NCI-H2107 treated with DMSO at 0.1 percent for 48 hours (cell line): ENCODE measurements around the gene PARP8.

Source experiments
- DNase-seq: peaks from one replicate; lab custom pipeline; 2025; ENCODE audit not compliant: unreplicated experiment; lab: John Stamatoyannopoulos, UW

PARP8 gene

GRCh38 chr5:50839472-50839871 lies 173.0 kb downstream of the PARP8 start:
- no peak for DNase-seq

GRCh38 chr5:50843091-50843490 lies 176.7 kb downstream of the PARP8 start:
- no peak for DNase-seq

- DNase-seq, result no peak
Measured at GRCh38 chr5:50846261-50846660, 179.8 kb downstream of the PARP8 start.

DNA sequence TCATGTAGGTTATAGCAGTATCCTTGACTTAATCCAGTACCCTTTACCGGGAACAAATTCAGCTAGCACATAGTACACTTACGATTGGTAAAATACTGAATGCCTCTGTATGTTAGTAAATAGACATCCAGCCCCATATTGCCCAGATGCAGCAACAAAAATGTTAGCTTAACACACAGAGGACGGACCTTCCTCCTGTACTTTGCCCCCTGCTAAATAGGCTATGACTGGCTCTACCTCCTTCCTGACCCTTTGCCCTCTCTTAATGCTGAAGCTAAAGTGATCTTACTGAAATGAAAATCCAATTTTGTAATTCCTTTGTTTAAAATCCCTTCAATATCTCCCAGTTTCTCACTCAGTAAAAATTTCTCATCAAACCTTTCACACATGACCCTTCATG lies 183.1 kb downstream of the PARP8 start:
- no peak for DNase-seq

- DNase-seq, result no peak
Measured at GRCh38 chr5:50853151-50853550, 186.7 kb downstream of the PARP8 start.

- DNase-seq, result no peak
Measured at GRCh38 chr5:50854082-50854481, 187.6 kb downstream of the PARP8 start.

GRCh38 chr5:50855001-50855400 lies 188.6 kb downstream of the PARP8 start:
- no peak for DNase-seq

GRCh38 chr5:50856401-50857119 lies 190.1 kb downstream of the PARP8 start:
- DNase-seq, result no peak

DNA sequence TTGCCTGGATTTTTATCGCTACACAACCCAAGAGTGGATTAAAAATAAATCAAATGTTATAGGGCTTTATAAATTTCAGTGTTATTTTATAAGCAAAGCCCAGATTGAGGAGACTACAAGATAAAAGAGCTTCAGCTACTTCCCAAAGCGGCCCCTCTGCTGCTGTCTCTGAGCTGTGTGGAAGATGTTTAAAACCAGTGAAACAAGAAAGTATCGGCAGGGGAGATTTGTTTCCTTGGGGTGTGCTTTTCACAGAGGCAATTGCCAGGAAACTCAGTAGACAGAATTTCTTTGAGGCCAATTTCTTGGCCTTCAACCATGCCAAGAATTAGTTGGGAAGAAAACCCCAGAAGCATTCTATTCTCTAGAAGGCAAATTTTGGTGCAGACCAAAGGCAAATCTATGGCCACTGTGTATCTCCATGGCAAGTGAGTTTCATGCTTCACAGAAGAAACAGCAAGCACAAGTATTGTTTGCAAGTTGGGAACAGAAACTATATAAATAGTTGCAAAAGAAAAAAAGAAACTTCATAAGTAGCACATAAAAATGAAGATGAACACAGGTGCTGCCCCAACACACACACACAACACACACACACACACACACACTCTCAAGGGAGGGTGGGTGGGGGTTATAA lies 197.2 kb downstream of the PARP8 start:
- DNase-seq, result no peak

- no peak for DNase-seq
Measured at GRCh38 chr5:50864466-50864865, 198.0 kb downstream of the PARP8 start.

DNA sequence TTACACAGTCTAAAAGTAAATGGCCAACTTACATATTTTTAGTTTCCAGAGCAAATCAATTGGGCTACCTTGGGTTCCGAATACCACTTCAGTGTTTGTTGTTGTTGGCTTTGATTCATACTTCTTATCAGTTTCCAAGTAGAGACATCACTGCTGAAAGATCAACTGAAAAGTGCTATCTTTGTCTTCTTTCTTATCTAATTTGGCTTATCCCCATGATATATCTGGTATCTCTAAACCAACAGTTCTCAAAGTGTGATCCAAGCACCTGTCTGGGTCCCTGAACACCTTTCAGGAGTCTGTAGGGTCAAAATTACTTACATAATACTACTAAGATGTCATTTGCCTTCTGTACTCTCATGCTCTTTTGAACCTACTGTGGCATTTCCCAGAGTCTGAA lies 200.0 kb downstream of the PARP8 start:
- DNase-seq, result no peak

- DNase-seq, result peak; percentile 17
Measured at GRCh38 chr5:50867140-50867539, 200.7 kb downstream of the PARP8 start.

DNA sequence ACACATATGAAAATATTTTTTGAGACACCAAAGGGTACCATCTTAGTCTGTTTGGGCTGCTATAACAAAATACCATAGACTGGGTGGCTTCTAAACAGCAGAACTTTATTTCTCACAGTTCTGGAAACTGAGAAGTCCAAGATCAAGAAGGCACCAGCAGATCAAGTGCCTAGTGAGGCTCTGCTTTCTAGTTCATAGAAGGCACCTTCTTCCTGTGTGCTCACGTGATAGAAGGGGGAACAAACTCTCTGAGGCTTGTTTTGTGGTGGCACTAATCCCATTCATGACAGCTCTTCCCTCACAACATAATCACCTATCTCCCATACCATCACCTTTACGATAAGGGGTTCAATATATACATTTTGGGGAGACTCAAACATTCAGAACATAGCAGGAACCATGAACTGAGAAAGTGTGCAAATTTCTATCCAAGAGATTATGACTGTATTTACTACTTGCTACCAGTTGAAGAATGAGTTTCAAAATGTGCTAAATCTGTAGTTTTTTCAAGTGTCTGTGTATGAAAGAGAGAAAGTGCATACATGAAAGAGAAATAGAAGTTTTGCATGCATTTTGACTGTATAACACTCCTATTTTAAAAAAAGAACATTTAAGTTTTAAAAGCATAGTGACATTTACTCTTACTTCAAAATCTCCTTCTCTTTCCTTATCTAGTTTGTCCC lies 207.3 kb downstream of the PARP8 start:
- DNase-seq, result no peak

DNA sequence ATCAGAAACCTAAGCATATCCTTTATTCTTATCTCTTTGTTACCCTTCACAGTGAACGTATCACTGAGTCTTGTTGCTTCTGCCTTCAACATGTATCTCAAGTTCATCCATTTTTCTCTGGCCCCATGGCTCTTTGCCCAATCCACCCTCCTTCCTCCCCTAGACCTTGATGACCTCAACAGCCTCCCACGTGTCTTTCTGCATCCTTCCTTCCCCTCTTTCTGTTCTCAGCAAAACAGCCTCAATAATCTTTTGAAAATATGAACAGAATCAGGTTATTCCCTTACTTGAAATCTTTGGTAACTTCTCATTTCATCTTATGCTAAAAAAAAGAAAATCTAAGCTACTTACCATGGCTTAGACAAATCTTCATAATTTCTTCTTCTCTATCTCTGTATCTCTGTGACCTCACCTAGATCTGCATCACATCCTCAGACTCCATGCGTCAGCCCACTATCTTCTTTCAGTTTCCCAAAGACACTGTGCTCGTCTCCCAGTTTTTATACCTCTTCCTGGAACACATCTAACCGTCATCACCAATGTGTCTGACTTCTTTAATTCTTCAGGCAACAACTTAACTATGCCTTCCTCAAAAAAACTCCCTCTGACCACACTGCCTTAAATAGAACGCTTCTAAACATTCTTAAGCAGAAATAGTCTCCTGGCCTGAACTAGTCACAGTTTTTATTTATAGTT lies 208.0 kb downstream of the PARP8 start:
- no peak for DNase-seq

DNA sequence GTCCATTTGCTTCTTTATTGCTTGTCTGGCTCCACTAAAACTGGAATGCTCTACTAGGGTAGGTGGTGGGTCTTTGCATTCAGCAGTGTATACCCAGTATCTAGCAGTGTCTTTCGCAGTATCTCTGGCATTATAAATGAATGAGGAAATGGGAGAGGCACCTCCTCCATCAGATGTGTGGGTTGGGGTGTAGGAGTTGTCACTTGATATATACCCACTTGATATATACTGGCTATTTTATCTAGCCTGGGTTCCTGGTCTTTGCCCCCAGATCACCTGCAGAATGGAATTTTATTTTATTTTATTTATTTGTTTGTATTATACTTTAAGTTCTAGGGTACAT lies 208.5 kb downstream of the PARP8 start:
- no peak for DNase-seq

DNA sequence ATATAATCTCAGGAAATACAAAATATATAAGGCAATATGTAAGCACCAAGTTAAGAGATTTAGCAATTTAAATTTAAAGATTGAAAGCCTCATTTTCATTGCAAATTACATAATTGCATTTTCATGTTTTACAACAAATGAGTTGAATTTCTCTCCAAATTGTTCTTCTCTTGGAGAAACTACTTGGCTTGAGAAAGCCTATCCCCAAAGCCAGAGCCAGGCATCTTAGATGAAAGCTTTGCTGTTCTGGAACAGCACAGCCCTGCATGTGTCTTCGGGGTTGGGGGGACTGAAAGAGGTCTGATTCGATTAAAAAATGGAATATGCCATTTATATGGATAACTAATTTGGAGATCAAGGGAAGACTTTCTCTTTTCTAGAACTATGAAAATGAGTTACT lies 212.0 kb downstream of the PARP8 start:
- no peak for DNase-seq

DNA sequence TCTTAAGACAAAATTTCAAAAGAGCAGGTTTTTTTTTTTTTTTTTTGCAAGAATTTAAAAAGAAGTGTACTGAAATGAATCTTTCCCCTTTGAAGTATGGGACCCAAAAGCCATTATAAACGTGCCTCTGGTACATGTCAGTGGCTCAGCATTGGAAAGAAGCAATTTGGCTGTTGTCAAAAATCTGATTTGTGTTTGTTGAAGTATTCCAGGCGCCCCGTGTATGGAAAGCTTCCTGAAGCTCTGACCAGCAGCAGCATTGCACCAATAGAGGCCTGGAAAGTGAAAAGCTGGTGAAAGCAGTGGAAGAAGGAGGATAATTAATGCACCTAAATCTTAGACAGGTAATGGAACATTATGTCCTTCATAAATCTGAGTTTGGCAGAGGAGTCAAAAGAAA lies 215.0 kb downstream of the PARP8 start:
- DNase-seq, result no peak

DNA sequence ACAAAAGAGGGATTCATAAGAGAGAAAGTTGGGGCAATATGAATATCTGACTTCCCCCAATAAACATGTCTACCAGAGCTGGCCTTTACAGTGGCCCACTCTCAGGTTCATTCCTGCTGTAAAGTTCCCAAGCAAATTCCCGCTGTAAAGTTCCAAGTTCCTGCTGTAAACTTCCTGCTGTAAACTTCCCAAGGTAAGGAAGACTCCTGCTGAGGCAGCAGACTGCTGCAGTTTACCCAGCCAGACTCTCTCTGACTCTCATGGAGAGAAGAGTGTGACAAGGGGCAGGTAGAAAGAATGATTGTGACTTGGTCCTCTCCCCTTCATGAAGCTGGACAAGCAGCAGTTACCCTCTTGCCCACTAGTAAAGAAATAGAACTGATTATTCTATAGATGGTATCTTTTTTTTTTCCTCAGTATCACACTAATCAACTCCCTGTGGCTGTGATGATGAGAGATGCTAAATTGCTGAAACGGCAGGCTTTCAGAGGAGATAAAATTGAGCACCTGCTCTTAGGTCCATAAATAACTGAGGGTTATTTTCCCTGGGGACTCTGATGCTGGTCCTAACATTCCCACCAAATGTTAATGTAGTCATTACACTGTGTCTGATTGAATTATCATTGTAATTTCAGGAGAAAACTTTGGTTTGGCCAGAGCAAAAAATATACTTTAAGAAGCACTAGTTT lies 220.4 kb downstream of the PARP8 start:
- no peak for DNase-seq

DNA sequence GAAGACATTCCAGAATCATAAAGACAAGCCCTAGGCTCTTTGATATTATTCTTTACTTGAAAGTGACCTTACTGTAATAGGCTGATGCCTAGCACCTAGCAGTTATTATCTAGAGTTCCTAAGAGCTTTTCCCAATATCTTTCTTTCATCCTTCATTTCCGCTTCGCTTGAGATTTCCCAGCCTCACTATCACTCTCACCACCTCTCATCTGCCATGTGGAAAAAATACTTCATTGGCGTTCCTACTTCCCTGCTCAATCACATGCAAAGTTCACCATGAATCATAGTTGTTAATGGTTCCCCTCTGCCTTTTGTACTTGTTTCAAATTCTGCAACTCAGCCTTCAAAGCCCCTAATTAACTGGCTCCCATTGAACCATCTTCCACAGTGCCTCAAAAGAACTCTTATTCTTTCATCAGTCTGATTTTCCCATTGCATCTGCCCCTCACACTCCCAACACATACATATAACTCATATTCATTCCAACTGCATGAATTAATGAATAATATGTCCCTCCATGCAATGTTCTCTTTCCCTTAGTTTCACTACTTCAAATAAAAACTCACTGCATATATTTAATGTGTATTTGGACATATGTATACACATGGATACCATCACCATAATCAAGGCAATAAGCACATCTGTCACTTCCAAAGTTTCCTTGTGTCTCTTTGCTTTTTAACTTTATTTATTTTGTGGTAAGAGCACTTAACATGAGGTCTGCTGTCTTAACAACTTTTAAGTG lies 221.6 kb downstream of the PARP8 start:
- no peak for DNase-seq

- no peak for DNase-seq
Measured at GRCh38 chr5:50888751-50889150, 222.3 kb downstream of the PARP8 start.

- DNase-seq, result peak; percentile 59
Measured at GRCh38 chr5:50889790-50890189, 223.4 kb downstream of the PARP8 start.
